GM10266 (cell line): ENCODE measurements around the gene RSPH9.

Experiments used
- DNase-seq: peaks from one replicate; pipeline ENCODE4 v3.0.0; 2012; ENCODE audit errors: extremely low spot score
- TF ChIP-seq, protein P1 (sequence below): IDR thresholded peaks from 2 replicates; pipeline ENCODE4 v1.5.1; 2012; ENCODE audit warnings: mild to moderate bottlenecking, low read depth; ENCODE audit not compliant: control insufficient read depth, insufficient read depth; ENCODE audit errors: missing control alignments

Gene RSPH9

DNA sequence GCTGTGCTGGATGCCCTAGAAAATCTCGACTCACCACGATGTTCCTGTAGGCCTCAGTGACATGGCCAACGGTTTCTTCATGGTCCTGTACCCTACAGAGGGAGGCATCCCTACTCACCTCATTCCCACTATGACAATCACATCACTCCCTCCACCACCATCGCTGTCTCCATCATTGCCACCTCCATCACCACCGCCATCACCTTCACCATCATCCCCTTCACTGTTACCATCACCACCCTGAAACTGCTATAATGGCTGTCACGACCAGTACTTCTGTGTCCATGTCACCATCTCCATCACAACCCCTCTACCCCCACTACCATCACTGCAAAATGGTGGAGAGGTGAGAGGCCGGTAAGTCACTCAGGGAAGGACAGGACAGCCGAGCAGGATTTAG, 72.6 kb downstream of the RSPH9 start:
- TF ChIP-seq, protein P1, sequence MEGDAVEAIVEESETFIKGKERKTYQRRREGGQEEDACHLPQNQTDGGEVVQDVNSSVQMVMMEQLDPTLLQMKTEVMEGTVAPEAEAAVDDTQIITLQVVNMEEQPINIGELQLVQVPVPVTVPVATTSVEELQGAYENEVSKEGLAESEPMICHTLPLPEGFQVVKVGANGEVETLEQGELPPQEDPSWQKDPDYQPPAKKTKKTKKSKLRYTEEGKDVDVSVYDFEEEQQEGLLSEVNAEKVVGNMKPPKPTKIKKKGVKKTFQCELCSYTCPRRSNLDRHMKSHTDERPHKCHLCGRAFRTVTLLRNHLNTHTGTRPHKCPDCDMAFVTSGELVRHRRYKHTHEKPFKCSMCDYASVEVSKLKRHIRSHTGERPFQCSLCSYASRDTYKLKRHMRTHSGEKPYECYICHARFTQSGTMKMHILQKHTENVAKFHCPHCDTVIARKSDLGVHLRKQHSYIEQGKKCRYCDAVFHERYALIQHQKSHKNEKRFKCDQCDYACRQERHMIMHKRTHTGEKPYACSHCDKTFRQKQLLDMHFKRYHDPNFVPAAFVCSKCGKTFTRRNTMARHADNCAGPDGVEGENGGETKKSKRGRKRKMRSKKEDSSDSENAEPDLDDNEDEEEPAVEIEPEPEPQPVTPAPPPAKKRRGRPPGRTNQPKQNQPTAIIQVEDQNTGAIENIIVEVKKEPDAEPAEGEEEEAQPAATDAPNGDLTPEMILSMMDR, result no peak
- DNase-seq, result no peak

DNA sequence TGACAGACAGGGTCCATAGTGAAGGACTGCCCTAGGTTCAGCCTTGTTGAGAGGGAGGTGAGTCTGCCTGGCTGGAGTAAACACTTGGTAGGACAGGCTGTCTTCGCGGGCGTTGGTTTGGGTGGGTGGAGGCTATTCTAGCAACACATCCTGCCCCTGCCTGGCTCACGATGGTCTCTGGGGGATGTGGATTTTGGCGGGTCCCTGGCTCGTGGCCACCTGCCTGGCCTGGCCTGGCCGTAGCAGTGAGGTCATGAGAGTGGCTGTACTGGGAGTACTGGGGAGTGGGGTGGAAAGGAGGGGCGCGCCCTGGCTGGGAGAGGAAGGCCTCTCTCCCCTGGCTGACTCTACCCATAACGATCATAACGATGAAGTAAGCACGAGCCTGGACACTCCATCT, 73.0 kb downstream of the RSPH9 start:
- no peak for DNase-seq
- TF ChIP-seq, protein P1, result no peak

- TF ChIP-seq, protein P1, result no peak
- no peak for DNase-seq
These were observed 73.7 kb downstream of the RSPH9 start for GRCh38 chr6:43718387-43719105.

DNA sequence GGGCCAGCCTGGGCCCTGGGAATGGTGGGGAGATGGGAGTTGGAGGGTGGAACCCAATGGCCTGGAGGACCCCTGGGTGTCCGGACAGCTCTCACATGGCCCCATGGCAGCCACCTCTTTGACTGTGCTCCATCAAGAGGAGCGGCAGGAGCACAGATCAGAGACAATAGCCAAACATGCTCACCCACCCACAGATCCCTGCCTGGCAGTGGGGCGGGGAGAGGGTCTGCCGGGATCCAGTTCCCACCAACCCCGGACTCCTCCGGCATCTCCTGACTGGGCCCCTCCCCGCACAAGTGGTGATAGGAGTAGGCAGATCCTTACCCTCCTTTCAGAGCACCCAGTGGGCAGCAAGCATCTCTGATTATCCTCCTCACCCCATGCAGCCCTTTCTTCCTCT, 74.7 kb downstream of the RSPH9 start:
- no peak for DNase-seq
- TF ChIP-seq, protein P1, result no peak

- no peak for DNase-seq
- TF ChIP-seq, protein P1, result no peak
These were observed 76.2 kb downstream of the RSPH9 start for GRCh38 chr6:43720999-43721398.
